ENCODE results near the gene FYB2.

The FYB2 gene

DNA sequence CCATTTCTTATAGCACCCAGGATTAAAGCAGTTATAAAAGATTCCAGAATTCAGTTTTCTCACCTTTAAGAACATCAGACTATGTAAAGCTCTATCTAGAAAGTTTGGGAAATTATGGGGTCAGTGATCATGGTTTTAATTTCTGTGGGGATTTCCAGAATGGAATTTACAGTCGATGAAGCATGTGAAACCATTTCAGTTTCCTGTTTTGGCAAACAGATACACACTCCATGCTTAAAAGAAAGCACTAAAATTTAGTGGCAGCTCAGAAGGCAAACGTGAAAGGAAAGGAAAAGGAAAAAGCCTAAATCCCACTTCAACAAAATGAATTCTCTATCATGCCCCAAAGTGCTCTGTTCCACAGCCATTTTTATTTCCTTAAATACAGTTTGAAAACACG, 60.4 kb downstream of the FYB2 start:
- no peak overlapping the region for H3K4me3 ChIP-seq (ENCODE audit: low read depth, low read length)
- TF ChIP-seq, protein P1, sequence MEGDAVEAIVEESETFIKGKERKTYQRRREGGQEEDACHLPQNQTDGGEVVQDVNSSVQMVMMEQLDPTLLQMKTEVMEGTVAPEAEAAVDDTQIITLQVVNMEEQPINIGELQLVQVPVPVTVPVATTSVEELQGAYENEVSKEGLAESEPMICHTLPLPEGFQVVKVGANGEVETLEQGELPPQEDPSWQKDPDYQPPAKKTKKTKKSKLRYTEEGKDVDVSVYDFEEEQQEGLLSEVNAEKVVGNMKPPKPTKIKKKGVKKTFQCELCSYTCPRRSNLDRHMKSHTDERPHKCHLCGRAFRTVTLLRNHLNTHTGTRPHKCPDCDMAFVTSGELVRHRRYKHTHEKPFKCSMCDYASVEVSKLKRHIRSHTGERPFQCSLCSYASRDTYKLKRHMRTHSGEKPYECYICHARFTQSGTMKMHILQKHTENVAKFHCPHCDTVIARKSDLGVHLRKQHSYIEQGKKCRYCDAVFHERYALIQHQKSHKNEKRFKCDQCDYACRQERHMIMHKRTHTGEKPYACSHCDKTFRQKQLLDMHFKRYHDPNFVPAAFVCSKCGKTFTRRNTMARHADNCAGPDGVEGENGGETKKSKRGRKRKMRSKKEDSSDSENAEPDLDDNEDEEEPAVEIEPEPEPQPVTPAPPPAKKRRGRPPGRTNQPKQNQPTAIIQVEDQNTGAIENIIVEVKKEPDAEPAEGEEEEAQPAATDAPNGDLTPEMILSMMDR (IDR thresholded peaks at IDR 0.05; ENCODE audit: low read depth, low read length) = no peak

DNA sequence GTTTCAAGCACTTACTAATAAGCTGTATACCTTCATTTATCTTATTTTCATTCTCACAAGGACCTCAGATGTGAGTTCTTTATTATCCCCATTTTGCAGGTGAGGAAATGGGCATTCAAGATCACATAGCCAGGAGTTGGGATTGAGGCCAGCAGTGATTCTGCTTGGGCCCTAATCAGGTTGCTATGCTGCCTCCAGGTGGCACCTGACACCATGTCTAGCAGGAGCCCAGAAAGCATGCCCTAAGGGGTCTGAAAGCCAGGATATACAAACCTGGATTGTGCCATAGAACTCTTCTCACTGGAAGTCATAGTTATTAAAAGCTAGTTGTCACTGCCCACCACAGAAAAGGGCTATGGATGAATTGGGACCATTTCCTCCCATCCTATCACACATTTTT, 61.1 kb downstream of the FYB2 start:
- TF ChIP-seq, protein P1 (IDR thresholded peaks at IDR 0.05; ENCODE audit: low read depth, low read length) = no peak

DNA sequence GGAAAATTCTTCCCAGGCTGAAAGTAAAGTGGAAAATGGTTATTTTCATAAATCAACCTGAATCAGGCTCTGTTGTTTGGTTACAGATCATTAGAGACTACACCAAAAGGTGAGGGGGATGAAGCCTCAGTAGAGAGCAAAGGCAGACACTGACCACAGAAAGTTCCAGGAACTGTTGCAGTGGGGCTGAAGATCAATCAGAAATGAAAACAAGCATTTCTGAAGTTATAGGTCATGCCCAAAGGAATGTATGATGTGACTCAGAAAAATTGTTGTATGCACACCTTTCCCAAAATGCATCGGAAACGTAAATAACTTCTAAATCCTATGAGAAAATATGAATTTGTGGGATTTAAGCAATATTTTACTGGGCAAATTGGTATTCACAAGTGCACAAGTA, 63.3 kb downstream of the FYB2 start:
- TF ChIP-seq, protein P1 (IDR thresholded peaks at IDR 0.05; ENCODE audit: low read depth, low read length) = no peak
- H3K4me3 ChIP-seq (ENCODE audit: low read depth, low read length) = no peak overlapping the region

More for the DNA sequence above, 61.1 kb downstream of the FYB2 start:
- no peak overlapping the region for H3K4me3 ChIP-seq (ENCODE audit: low read depth, low read length)

DNA sequence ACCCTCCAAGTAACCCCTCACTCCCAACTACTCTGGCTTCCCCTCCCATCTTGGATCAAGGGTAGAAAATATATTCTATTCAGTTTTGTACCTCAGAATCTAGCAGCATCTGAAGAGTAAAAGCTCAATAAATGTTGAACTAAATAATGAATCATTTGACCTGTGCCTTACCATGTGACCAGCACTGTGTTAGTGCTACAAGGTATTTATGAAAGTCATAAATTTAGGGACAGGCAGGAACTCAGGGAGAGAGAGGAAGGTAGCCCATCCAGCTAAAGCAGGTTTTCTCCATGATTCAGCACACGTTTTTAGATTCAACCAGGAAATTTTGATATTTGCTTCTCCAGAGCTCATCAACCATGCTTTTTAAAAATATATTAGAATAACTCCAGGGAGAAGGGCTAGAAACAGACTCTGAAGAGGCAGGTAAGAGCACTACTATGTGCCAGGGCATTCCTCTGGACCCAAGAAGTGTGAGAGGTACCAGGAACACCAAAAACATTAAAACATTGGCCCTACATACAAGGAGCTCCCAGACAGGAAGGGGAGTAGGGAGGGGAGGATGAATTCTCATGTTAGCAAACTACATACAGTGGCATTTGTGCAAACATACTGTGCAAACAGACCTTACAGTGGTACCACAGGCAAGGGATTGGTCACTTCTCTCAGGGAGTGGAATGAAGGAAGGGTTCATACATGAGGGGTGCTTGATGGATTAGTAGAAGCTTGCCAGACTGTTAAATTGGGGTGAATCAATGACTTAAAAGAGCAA, 64.3 kb downstream of the FYB2 start:
- no peak overlapping the region for H3K4me3 ChIP-seq (ENCODE audit: low read depth, low read length)
- TF ChIP-seq, protein P1 (IDR thresholded peaks at IDR 0.05; ENCODE audit: low read depth, low read length) = no peak

DNA sequence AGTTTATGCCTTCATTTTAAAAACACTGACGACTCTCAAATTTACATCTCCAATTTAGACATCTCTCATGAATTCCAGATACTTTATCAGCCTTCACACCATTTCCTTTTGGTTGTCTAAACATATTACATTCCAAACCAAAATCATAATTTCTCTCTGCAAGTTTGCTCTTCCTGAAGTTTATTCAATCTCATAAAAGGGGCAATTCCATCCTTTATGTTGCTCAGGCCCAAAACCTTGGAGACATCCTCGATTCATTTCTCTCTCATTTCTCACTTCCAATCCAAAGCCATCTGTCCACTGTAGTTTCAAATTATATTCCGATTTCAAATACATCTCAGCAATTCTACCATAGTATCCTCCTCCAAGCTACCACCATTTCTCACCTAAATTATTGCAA, 74.0 kb downstream of the FYB2 start:
- H3K4me3 ChIP-seq (ENCODE audit: low read depth, low read length) = no peak overlapping the region
- TF ChIP-seq, protein P1 (IDR thresholded peaks at IDR 0.05; ENCODE audit: low read depth, low read length) = no peak

DNA sequence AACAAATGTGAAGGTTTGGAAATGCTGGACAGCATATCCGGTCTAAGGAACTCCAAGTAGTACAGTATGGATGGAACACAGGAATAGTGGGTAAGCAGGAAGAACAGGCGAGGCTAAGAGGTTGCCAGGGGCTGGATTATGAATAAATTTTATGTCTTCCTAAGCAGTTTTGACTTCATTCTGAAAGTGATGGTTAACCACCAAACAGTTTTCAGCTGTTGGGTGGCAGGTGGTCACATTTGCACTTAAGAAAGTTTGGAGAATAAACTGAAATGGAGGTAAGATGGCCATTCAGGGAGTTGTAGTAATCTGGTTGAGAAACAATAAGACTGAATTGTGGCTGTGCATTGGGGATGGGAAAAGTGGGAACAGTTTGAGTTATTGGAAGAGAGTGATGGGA, 90.2 kb downstream of the FYB2 start:
- H3K4me3 ChIP-seq (ENCODE audit: low read depth, low read length) = no peak overlapping the region
- TF ChIP-seq, protein P1 (IDR thresholded peaks at IDR 0.05; ENCODE audit: low read depth, low read length) = no peak

DNA sequence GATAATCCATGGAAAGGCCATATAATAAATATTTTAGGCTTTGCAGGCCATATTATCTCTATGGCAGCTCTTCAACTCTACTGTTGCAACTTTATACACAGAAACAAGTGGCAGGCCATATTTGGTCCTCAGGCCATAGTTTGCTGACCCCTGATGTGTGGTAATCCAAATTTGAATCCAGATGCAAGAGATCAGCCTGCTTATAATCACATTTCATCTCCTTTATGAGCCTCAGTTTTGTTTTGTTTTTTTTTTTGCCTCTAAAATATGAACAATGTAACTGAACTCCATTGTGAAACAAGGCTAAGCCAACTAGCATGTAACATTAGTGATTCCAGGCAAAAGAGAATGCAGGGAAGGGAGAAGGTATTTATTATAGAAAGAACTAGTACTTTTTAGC, 92.5 kb downstream of the FYB2 start:
- no peak overlapping the region for H3K4me3 ChIP-seq (ENCODE audit: low read depth, low read length)
- TF ChIP-seq, protein P1 (IDR thresholded peaks at IDR 0.05; ENCODE audit: low read depth, low read length) = no peak
